SK-N-SH (cell line): ENCODE data around the gene MAGEA3.

Experiments
- FOXJ3 ChIP-seq: sonication (generic); formaldehyde crosslinking; IDR thresholded peaks from 2 replicates; pipeline ENCODE4 v1.5.1; 2020; ENCODE audit warnings: mild to moderate bottlenecking, missing genetic modification reagents
- FOXM1 ChIP-seq: IDR thresholded peaks from 2 replicates; pipeline ENCODE4 v1.4.0; 2012; ENCODE audit warnings: low read depth, mild to moderate bottlenecking
- USF2 ChIP-seq: fragments of 150-350 bp; IDR thresholded peaks from 2 replicates; pipeline ENCODE4 v1.6.1; 2017; ENCODE audit warnings: antibody characterized with exemption, low read length, low read depth, borderline replicate concordance

GRCh38 chrX:152674135-152674534 lies 24.5 kb upstream of the MAGEA3 start:
- TF ChIP-seq USF2 = no peak
- TF ChIP-seq FOXM1 = no peak
- no peak for TF ChIP-seq FOXJ3 (CRISPR knock-in tag)
